Activated CD4-positive, CD25-positive, alpha-beta regulatory T cell treated with anti-CD3 and anti-CD28 coated beads, Interleukin-2, amount 50 U/mL, for 16 hours (primary cell): Measurements from ENCODE around the gene ZNF140.
A peak's percentile ranks its signal among the peaks of the same experiment; 100 is the strongest.

Experiments
- DNase-seq: peaks from one replicate; pipeline ENCODE4 v3.0.0-alpha.2; 2020; ENCODE audit warnings: low read depth, low spot score

ZNF140 gene

DNA sequence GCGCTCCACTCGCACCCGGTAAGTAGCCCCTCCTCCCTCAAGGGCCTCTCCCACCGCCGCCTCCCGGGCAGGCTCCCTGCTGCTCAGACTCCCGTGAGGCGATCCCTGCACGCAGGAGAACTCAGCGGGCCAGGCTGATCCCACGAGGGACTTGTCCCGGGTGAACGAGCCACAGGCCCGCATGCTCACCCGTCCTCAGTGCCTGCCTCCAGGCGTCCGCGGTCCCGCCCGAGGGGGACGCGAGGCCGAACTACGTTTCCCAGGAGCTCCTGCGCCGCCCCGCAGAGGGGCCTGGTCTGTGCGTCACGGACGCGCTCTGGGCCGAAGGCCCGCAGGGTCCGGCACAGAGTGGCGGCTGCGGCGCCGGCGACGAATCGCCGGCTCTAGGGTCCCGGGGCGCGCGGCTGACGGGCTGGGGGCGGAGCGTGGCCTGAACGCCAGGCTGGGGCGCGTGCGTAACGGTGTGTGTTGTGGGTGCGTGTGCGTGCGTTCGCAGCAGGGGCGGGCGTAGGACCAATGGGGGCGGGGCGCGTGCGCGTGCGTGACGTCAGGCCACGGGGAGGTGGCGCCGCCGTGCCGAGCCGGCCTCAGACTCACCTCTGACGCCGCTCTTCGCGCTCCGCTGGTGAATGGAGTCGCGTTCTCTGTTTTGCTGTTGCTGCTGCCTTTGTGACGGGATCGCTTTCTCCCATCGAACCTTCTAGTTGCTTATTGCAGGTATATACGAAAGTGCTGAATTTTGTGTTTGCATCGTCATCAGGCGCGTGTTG, 49.5 kb downstream of the ZNF140 start, which contains the start of the genes ZNF10 and ZNF891:
Gene ZNF10 (plus strand): TSS at position 590 of the 770 bp plus-strand sequence. CDS start 13,866 bp downstream, outside the sequence.
Gene ZNF891 (minus strand): TSS at position 237 of the 770 bp plus-strand sequence. CDS start 8,356 bp downstream, outside the sequence.
- peak; percentile 88 for DNase-seq

DNA sequence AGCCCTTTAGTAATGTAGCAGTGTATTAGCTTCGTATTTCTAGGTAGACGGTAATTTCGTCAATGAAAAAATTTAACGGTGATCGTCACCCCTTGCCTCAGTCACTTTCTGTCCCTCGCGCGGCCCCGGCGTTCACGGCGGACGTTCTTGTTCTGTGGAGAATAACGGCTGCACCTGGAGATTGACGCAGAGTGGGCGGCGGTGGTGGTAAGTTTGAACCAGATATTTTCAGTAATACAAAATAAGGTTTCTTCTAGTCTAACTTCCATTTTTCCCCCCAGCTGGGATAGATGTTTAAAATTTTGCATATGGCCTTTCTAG, 50.0 kb downstream of the ZNF140 start:
- DNase-seq: no peak

GRCh38 chr12:133135747-133136146, 55.0 kb downstream of the ZNF140 start:
- DNase-seq: no peak

DNA sequence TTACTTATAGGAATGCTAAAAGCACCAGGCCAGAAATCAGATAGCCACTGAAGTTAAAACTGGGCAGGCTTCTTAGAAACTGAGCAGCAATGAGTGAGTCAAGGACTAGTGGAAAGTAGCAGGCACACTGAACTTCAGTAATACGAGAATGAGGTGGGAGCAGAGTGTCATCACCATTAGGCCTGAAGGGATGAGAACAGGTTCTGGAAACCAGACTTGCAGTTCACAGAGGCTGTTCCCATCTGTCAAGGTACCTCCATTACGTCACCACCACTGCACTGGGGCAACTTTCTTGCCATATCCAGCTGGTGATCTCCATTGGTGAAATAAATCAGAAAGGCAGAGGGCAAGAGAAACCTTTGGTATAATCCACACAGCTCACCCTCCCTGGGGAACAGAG, 65.3 kb downstream of the ZNF140 start:
- no peak for DNase-seq

- no peak for DNase-seq
These were observed 75.5 kb downstream of the ZNF140 start for GRCh38 chr12:133156125-133156690.
